ENCODE measurements around the gene SCN1B. TPM values are rescaled to one million over a fixed set of nuclear protein-coding genes. Genes with fewer than 3 reads are reported as not detected.

Gene SCN1B
- total RNA-seq, 4 donors from 2014 or later, result 0.60 to 14.2 (median 3.2) TPM

GRCh38 chr19:35068941-35069634 is 38.8 kb downstream of the SCN1B start:
- TF ChIP-seq POLR2A (IDR thresholded peaks at IDR 0.05) (no peak), POLR2AphosphoS5 (IDR thresholded peaks at IDR 0.05) (no peak), CTCF (IDR thresholded peaks at IDR 0.05) (no peak), EP300 (IDR thresholded peaks at IDR 0.05; ENCODE audit: low read depth) (no peak)
- H3K36me3 ChIP-seq, result no peaks in the 10 kb centered on the region
- peaks cover 5% of the 10 kb centered on the region for H3K27me3 ChIP-seq
- 69 to 79% methylated on average over 10 of the region's 10 CpGs for WGBS, 2 donors (ENCODE audit: low coverage in 1 of 2)
- H3K4me1 ChIP-seq, result peaks cover 0 to 7% (median 0%) of the 10 kb centered on the region in 4 donors
- intact Hi-C loops (cut with DNase I; ENCODE audit: low total_unique reads) (no loop called here), in situ Hi-C loops (cut with MboI; ENCODE audit: low pct_ligation_motif_present in 1 of 4, low pct_unique_long_range_greater_than_20kb in 1 of 4, low sequenced_read_pairs in 3 of 4) (no loop called here)
- no peak for DNase-seq
- H3K4me3 ChIP-seq, result no peak overlapping the region
- H3K9me3 ChIP-seq, result peaks cover 7 to 8% of the 10 kb centered on the region in 2 donors
- no peak overlapping the region for H3K27ac ChIP-seq

GRCh38 chr19:35069696-35070095 is 39.4 kb downstream of the SCN1B start:
- Histone ChIP-seq H3K4me3 (no peak overlapping the region), H3K36me3 (no peaks in the 10 kb centered on the region), H3K27me3 (peaks cover 5% of the 10 kb centered on the region), H3K27ac (no peak overlapping the region), H3K4me1 (peaks cover 0 to 7% (median 0%) of the 10 kb centered on the region in 4 donors), H3K9me3 (peaks cover 7 to 8% of the 10 kb centered on the region in 2 donors)
- DNase-seq, result no peak
- in situ Hi-C loops (cut with MboI; ENCODE audit: low pct_ligation_motif_present in 1 of 4, low pct_unique_long_range_greater_than_20kb in 1 of 4, low sequenced_read_pairs in 3 of 4), result no loop called here
- 60 to 63% methylated on average over 1 of the region's 1 CpG for WGBS, 2 donors (ENCODE audit: low coverage in 1 of 2)
- TF ChIP-seq POLR2A (IDR thresholded peaks at IDR 0.05) (no peak), POLR2AphosphoS5 (IDR thresholded peaks at IDR 0.05) (no peak), CTCF (IDR thresholded peaks at IDR 0.05) (no peak), EP300 (IDR thresholded peaks at IDR 0.05; ENCODE audit: low read depth) (no peak)
- intact Hi-C loops (cut with DNase I; ENCODE audit: low total_unique reads), result no loop called here

GRCh38 chr19:35070471-35070870 is 40.2 kb downstream of the SCN1B start:
- in situ Hi-C loops (cut with MboI; ENCODE audit: low pct_ligation_motif_present in 1 of 4, low pct_unique_long_range_greater_than_20kb in 1 of 4, low sequenced_read_pairs in 3 of 4) (no loop called here), intact Hi-C loops (cut with DNase I; ENCODE audit: low total_unique reads) (no loop called here)
- H3K9me3 ChIP-seq, result peaks cover 7 to 8% of the 10 kb centered on the region in 2 donors
- H3K4me3 ChIP-seq, result no peak overlapping the region
- H3K4me1 ChIP-seq, result peaks cover 0 to 7% (median 0%) of the 10 kb centered on the region in 4 donors
- H3K36me3 ChIP-seq, result no peaks in the 10 kb centered on the region
- peaks cover 5% of the 10 kb centered on the region for H3K27me3 ChIP-seq
- no peak for TF ChIP-seq POLR2A (IDR thresholded peaks at IDR 0.05)
- no peak for TF ChIP-seq POLR2AphosphoS5 (IDR thresholded peaks at IDR 0.05)
- no peak for TF ChIP-seq CTCF (IDR thresholded peaks at IDR 0.05)
- TF ChIP-seq EP300 (IDR thresholded peaks at IDR 0.05; ENCODE audit: low read depth), result no peak
- no peak overlapping the region for H3K27ac ChIP-seq
- DNase-seq, result no peak
- 89% methylated on average over 3 of the region's 3 CpGs; no CpG with 5 or more reads in 1 of the 2 donors for WGBS, 2 donors (ENCODE audit: low coverage in 1 of 2)

- peaks cover 7 to 8% of the 10 kb centered on the region in 2 donors for H3K9me3 ChIP-seq
- H3K27ac ChIP-seq, result no peak overlapping the region
- 81% methylated on average over 10 of the region's 10 CpGs; no CpG with 5 or more reads in 1 of the 2 donors for WGBS, 2 donors (ENCODE audit: low coverage in 1 of 2)
- TF ChIP-seq POLR2AphosphoS5 (IDR thresholded peaks at IDR 0.05) (no peak), CTCF (IDR thresholded peaks at IDR 0.05) (no peak), POLR2A (IDR thresholded peaks at IDR 0.05) (no peak), EP300 (IDR thresholded peaks at IDR 0.05; ENCODE audit: low read depth) (no peak)
- in situ Hi-C loops (cut with MboI; ENCODE audit: low pct_ligation_motif_present in 1 of 4, low pct_unique_long_range_greater_than_20kb in 1 of 4, low sequenced_read_pairs in 3 of 4), result no loop called here
- no peak overlapping the region for H3K4me3 ChIP-seq
- DNase-seq, result no peak
- intact Hi-C loops (cut with DNase I; ENCODE audit: low total_unique reads), result no loop called here
- peaks cover 5% of the 10 kb centered on the region for H3K27me3 ChIP-seq
- H3K36me3 ChIP-seq, result no peaks in the 10 kb centered on the region
- no peaks in the 10 kb centered on the region for H3K4me1 ChIP-seq
These were observed 43.2 kb downstream of the SCN1B start for GRCh38 chr19:35073516-35073915.

Measured in transverse colon (tissue), 4 donors.